ENCODE data around the gene METTL5.
"Not testable (repeated sequence)": the region's sequence is repeated elsewhere in the genome, so short reads cannot be mapped to it uniquely, and the experiment has no call there.

Gene METTL5

GRCh38 chr2:169824373-169825333, at the start of gene METTL5:
Gene METTL5 (minus strand): TSS chr2:169824905. CDS start chr2:169824597, 308 bp downstream.
- DNase-seq (ENCODE audit: low read depth, low spot score) = no peak

GRCh38 chr2:169871994-169872393, 47.3 kb upstream of the METTL5 start:
- no peak for DNase-seq (ENCODE audit: low read depth, low spot score)

GRCh38 chr2:169871369-169871768, 46.7 kb upstream of the METTL5 start:
- DNase-seq (ENCODE audit: low read depth, low spot score) = not testable (repeated sequence)

- no peak for DNase-seq (ENCODE audit: low read depth, low spot score)
Measured at GRCh38 chr2:169868951-169869350, 44.2 kb upstream of the METTL5 start.

GRCh38 chr2:169867579-169867978, 42.9 kb upstream of the METTL5 start:
- DNase-seq (ENCODE audit: low read depth, low spot score) = no peak

- not testable (repeated sequence) for DNase-seq (ENCODE audit: low read depth, low spot score)
Measured at GRCh38 chr2:169866230-169866629, 41.5 kb upstream of the METTL5 start.

GRCh38 chr2:169865492-169865891, 40.8 kb upstream of the METTL5 start:
- no peak for DNase-seq (ENCODE audit: low read depth, low spot score)

- no peak for DNase-seq (ENCODE audit: low read depth, low spot score)
Measured at GRCh38 chr2:169862816-169863215, 38.1 kb upstream of the METTL5 start.

- DNase-seq (ENCODE audit: low read depth, low spot score) = no peak
Measured at GRCh38 chr2:169860149-169860548, 35.4 kb upstream of the METTL5 start.

GRCh38 chr2:169859423-169859822, 34.7 kb upstream of the METTL5 start:
- DNase-seq (ENCODE audit: low read depth, low spot score) = no peak

GRCh38 chr2:169855281-169856258, 30.9 kb upstream of the METTL5 start:
- not testable (repeated sequence) for DNase-seq (ENCODE audit: low read depth, low spot score)

GRCh38 chr2:169853041-169853668, 28.4 kb upstream of the METTL5 start:
- no peak for DNase-seq (ENCODE audit: low read depth, low spot score)

- DNase-seq (ENCODE audit: low read depth, low spot score) = no peak
Measured at GRCh38 chr2:169849710-169850109, 25.0 kb upstream of the METTL5 start.

GRCh38 chr2:169848959-169849693, 24.4 kb upstream of the METTL5 start:
- DNase-seq (ENCODE audit: low read depth, low spot score) = not testable (repeated sequence)

- DNase-seq (ENCODE audit: low read depth, low spot score) = no peak
Measured at GRCh38 chr2:169845016-169845415, 20.3 kb upstream of the METTL5 start.

- not testable (repeated sequence) for DNase-seq (ENCODE audit: low read depth, low spot score)
Measured at GRCh38 chr2:169841625-169842024, 16.9 kb upstream of the METTL5 start.

- no peak for DNase-seq (ENCODE audit: low read depth, low spot score)
Measured at GRCh38 chr2:169840747-169841142, 16.0 kb upstream of the METTL5 start.

- DNase-seq (ENCODE audit: low read depth, low spot score) = no peak
Measured at GRCh38 chr2:169839954-169840746, 15.4 kb upstream of the METTL5 start.

GRCh38 chr2:169838743-169839489, 14.2 kb upstream of the METTL5 start:
- DNase-seq (ENCODE audit: low read depth, low spot score) = no peak

Data from smooth muscle cell of the brain vasculature (primary cell).